Lower leg skin (tissue), 3 donors: ENCODE results near the gene SERPINB11.

Experiments used
- CTCF ChIP-seq, 3 donors: fragments of 450-650 bp; IDR thresholded peaks; one replicate each; pipeline ENCODE4 v1.5.1; 2016; ENCODE audit warnings: antibody characterized with exemption in 3 of 3, mild to moderate bottlenecking in 3 of 3, moderate library complexity in 2 of 3
- POLR2A ChIP-seq, 2 donors: fragments of 450-650 bp; IDR thresholded peaks; one replicate each; pipeline ENCODE4 v1.6.1; 2016 to 2017; ENCODE audit warnings: antibody characterized with exemption in 2 of 2, mild to moderate bottlenecking in 1 of 2, moderate library complexity in 1 of 2

GRCh38 chr18:63730773-63731172 is 28.0 kb downstream of the SERPINB11 start:
- TF ChIP-seq CTCF (IDR thresholded peaks at IDR 0.05) (no peak), POLR2A (IDR thresholded peaks at IDR 0.05) (no peak)
